H1 (cell line): ENCODE measurements around the gene STAT5A. TPM values are rescaled to one million over a fixed set of nuclear protein-coding genes. Genes with fewer than 3 reads are reported as not detected.
A peak's percentile ranks its signal among the peaks of the same experiment; 100 is the strongest.

Source experiments
- CTCF ChIA-PET: fragments of 300-600 bp; sonication (Branson Sonifier 250); formaldehyde crosslinking; loops from one replicate; lab custom pipeline; 2021; ENCODE audit not compliant: partially characterized antibody; lab: Charles Lee
- POLR2A ChIA-PET: fragments of 300-600 bp; sonication (Branson Sonifier 250); formaldehyde crosslinking; loops from one replicate; lab custom pipeline; 2021; ENCODE audit warnings: inconsistent platforms; ENCODE audit not compliant: partially characterized antibody; lab: Charles Lee
- DNase-seq, 2 experiments: peaks; one replicate each; pipeline versions ENCODE4 v3.0.0 to v3.0.0-alpha.2; 2010 to 2022; ENCODE audit warnings: low spot score in 2 of 2, low read depth in 1 of 2, mixed read lengths in 1 of 2
- FAIRE-seq: peaks from 2 replicates; lab custom pipeline; 2011; peaks lifted over from hg19 to GRCh38; lab: Jason Lieb, UNC
- H2AFZ ChIP-seq: 2 replicates; pipeline ENCODE4 v1.8.1; 2012; ENCODE audit warnings: low read length, inconsistent platforms
- H2AK5ac ChIP-seq: 2 replicates; pipeline ENCODE4 v1.6.1; 2013; ENCODE audit warnings: low read depth, low read length
- H2BK120ac ChIP-seq: replicated peaks from 2 replicates; pipeline ENCODE3; 2013; ENCODE audit warnings: low read depth, low read length, inconsistent platforms
- H2BK12ac ChIP-seq: 2 replicates; pipeline ENCODE4 v1.6.1; 2013; ENCODE audit warnings: low read depth, low read length
- H2BK15ac ChIP-seq: 2 replicates; pipeline ENCODE4 v1.6.1; 2013; ENCODE audit warnings: low read length
- H2BK20ac ChIP-seq: 2 replicates; pipeline ENCODE4 v1.6.1; 2013; ENCODE audit warnings: low read length
- H2BK5ac ChIP-seq: 2 replicates; pipeline ENCODE4 v1.6.1; 2013; ENCODE audit warnings: low read depth, low read length
- H3K14ac ChIP-seq: 2 replicates; pipeline ENCODE4 v1.6.1; 2013; ENCODE audit warnings: inconsistent platforms; ENCODE audit not compliant: insufficient read length
- H3K18ac ChIP-seq: 2 replicates; pipeline ENCODE4 v1.6.1; 2013; ENCODE audit warnings: low read length; ENCODE audit errors: extremely low read depth
- H3K23ac ChIP-seq: 2 replicates; pipeline ENCODE4 v1.6.1; 2013; ENCODE audit warnings: inconsistent platforms; ENCODE audit not compliant: insufficient read length
- H3K23me2 ChIP-seq: 2 replicates; pipeline ENCODE4 v1.6.1; 2013; ENCODE audit warnings: low read depth, low read length
- H3K27ac ChIP-seq: 2 replicates; pipeline ENCODE4 v1.6.1; 2011; ENCODE audit warnings: low read depth, low read length, inconsistent platforms
- H3K27me3 ChIP-seq, 4 experiments: replicated peaks in 1 of 4; 1 replicate in 1 of 4; 2 replicates in 3 of 4; pipeline versions ENCODE4 v1.6.1 to v1.8.1; 2011 to 2013; ENCODE audit warnings: low read length in 3 of 4, mild to moderate bottlenecking in 3 of 4, inconsistent platforms in 2 of 4, mixed read lengths in 2 of 4, moderate library complexity in 1 of 4; ENCODE audit not compliant: control insufficient read depth in 3 of 4, insufficient read depth in 3 of 4; ENCODE audit errors: extremely low read depth in 1 of 4
- H3K36me3 ChIP-seq, 4 experiments: 2 replicates each; pipeline versions ENCODE4 v1.6.1 to v1.8.1; 2011 to 2013; ENCODE audit warnings: mild to moderate bottlenecking in 4 of 4, low read length in 3 of 4, moderate library complexity in 2 of 4, control low read depth in 1 of 4, inconsistent platforms in 1 of 4; ENCODE audit not compliant: insufficient read depth in 4 of 4, control insufficient read depth in 2 of 4
- H3K4ac ChIP-seq: replicated peaks from 2 replicates; pipeline ENCODE3; 2013; ENCODE audit warnings: low read length, low read depth, mixed read lengths, inconsistent platforms; ENCODE audit not compliant: insufficient read length
- H3K4me1 ChIP-seq, 4 experiments: replicated peaks in 1 of 4; 1 replicate in 1 of 4; 2 replicates in 3 of 4; pipeline versions ENCODE4 v1.6.1 to v1.8.1; 2011 to 2013; ENCODE audit warnings: low read length in 3 of 4, inconsistent platforms in 2 of 4, mixed read lengths in 1 of 4; ENCODE audit not compliant: insufficient read depth in 4 of 4, control insufficient read depth in 3 of 4
- H3K4me2 ChIP-seq, 2 experiments: 2 replicates each; pipeline versions ENCODE4 v1.6.1 to v1.8.1; 2011 to 2013; ENCODE audit warnings: low read depth in 2 of 2, low read length in 2 of 2, control low read depth in 1 of 2, inconsistent platforms in 1 of 2, mild to moderate bottlenecking in 1 of 2; ENCODE audit not compliant: insufficient read depth in 1 of 2
- H3K4me3 ChIP-seq, 4 experiments: fragments of 200-600, 300-600 bp in 1 of 4; sonication (generic), shearing (Covaris generic), sonication (Bioruptor Twin) in 1 of 4; 2 replicates each; pipeline versions ENCODE4 v1.5.1 to v1.8.1; 2011 to 2016; ENCODE audit warnings: low read length in 4 of 4, low read depth in 3 of 4, control low read depth in 2 of 4, inconsistent platforms in 2 of 4, mild to moderate bottlenecking in 2 of 4, mixed read lengths in 1 of 4, moderate library complexity in 1 of 4; ENCODE audit not compliant: insufficient read depth in 2 of 4; ENCODE audit errors: extremely low read depth in 1 of 4
- H3K56ac ChIP-seq: replicated peaks from 2 replicates; pipeline ENCODE3; 2013; ENCODE audit warnings: low read depth, mild to moderate bottlenecking, mixed read lengths, low read length, inconsistent platforms; ENCODE audit not compliant: insufficient read length
- H3K79me1 ChIP-seq: 2 replicates; pipeline ENCODE4 v1.6.1; 2013; ENCODE audit warnings: low read depth, low read length, control low read depth
- H3K79me2 ChIP-seq, 2 experiments: 2 replicates each; pipeline versions ENCODE4 v1.6.1 to v1.8.1; 2012 to 2013; ENCODE audit warnings: low read length in 2 of 2, mild to moderate bottlenecking in 2 of 2, inconsistent platforms in 1 of 2; ENCODE audit not compliant: insufficient read depth in 2 of 2, control insufficient read depth in 1 of 2
- H3K9ac ChIP-seq, 4 experiments: replicated peaks in 1 of 4; 1 replicate in 1 of 4; 2 replicates in 3 of 4; pipeline versions ENCODE4 v1.6.1 to v1.8.1; 2011 to 2013; ENCODE audit warnings: low read depth in 3 of 4, low read length in 3 of 4, control low read depth in 2 of 4, mild to moderate bottlenecking in 2 of 4, moderate library complexity in 2 of 4, inconsistent platforms in 1 of 4; ENCODE audit errors: extremely low read depth in 1 of 4
- H3K9me3 ChIP-seq, 2 experiments: 2 replicates each; pipeline versions ENCODE4 v1.6.1 to v1.8.1; 2012 to 2013; ENCODE audit warnings: mild to moderate bottlenecking in 2 of 2, moderate library complexity in 2 of 2, control low read depth in 1 of 2, inconsistent platforms in 1 of 2, low read depth in 1 of 2, low read length in 1 of 2, mixed read lengths in 1 of 2; ENCODE audit not compliant: insufficient read depth in 2 of 2
- H4K20me1 ChIP-seq, 2 experiments: replicated peaks in 1 of 2; 2 replicates each; pipeline versions ENCODE3 to v1.8.1; 2011 to 2013; ENCODE audit warnings: inconsistent platforms in 2 of 2, low read length in 2 of 2, mild to moderate bottlenecking in 1 of 2; ENCODE audit not compliant: insufficient read depth in 2 of 2, control insufficient read depth in 1 of 2
- H4K5ac ChIP-seq: 2 replicates; pipeline ENCODE4 v1.6.1; 2013; ENCODE audit warnings: low read length, low read depth, mixed read lengths, inconsistent platforms; ENCODE audit not compliant: insufficient read length
- H4K8ac ChIP-seq: 2 replicates; pipeline ENCODE4 v1.8.0; 2013; ENCODE audit warnings: mild to moderate bottlenecking, moderate library complexity, low read length, inconsistent platforms; ENCODE audit not compliant: insufficient read depth; ENCODE audit errors: extremely low read depth
- H4K91ac ChIP-seq: replicated peaks from 2 replicates; pipeline ENCODE3; 2013; ENCODE audit warnings: low read length, mixed read lengths, inconsistent platforms; ENCODE audit not compliant: insufficient read length
- BRCA1 ChIP-seq: IDR thresholded peaks from 2 replicates; pipeline ENCODE4 v1.6.1; 2012; ENCODE audit warnings: low read depth, low read length, improper control_type of control experiment
- KDM1A ChIP-seq: fragments of 200-600, 300-600 bp; sonication (generic); IDR thresholded peaks from 2 replicates; pipeline ENCODE4 v1.7.1; 2016; ENCODE audit warnings: mild to moderate bottlenecking, low read length, borderline replicate concordance
- NANOG ChIP-seq: IDR thresholded peaks from 2 replicates; pipeline ENCODE4 v1.6.1; 2011; ENCODE audit warnings: low read length, low read depth, mild to moderate bottlenecking, inconsistent platforms; ENCODE audit not compliant: insufficient read depth, poor library complexity, severe bottlenecking
- POLR2AphosphoS5 ChIP-seq: IDR thresholded peaks from 2 replicates; pipeline ENCODE4 v1.6.1; 2011; ENCODE audit warnings: low read depth, low read length
- POU5F1 ChIP-seq: IDR thresholded peaks from 2 replicates; pipeline ENCODE4 v1.6.1; 2011; ENCODE audit warnings: low read depth, mild to moderate bottlenecking, low read length, moderate library complexity
- RAD21 ChIP-seq, 2 experiments: IDR thresholded peaks in 1 of 2; conservative IDR thresholded peaks in 1 of 2; 2 replicates each; pipeline ENCODE4 v1.6.1; 2011; ENCODE audit warnings: low read depth in 2 of 2, low read length in 2 of 2, improper control_type of control experiment in 1 of 2, inconsistent platforms in 1 of 2, mild to moderate bottlenecking in 1 of 2, moderate library complexity in 1 of 2
- RFX5 ChIP-seq: IDR thresholded peaks from 2 replicates; pipeline ENCODE4 v1.6.1; 2011; ENCODE audit warnings: low read depth, low read length, improper control_type of control experiment, borderline replicate concordance
- SIN3A ChIP-seq, 2 experiments: IDR thresholded peaks in 1 of 2; conservative IDR thresholded peaks in 1 of 2; 2 replicates each; pipeline ENCODE4 v1.6.1; 2011 to 2012; ENCODE audit warnings: low read length in 2 of 2, improper control_type of control experiment in 1 of 2, low read depth in 1 of 2, mild to moderate bottlenecking in 1 of 2
- SP1 ChIP-seq: IDR thresholded peaks from 2 replicates; pipeline ENCODE4 v1.6.1; 2011; ENCODE audit warnings: low read depth, low read length
- TCF12 ChIP-seq: IDR thresholded peaks from 2 replicates; pipeline ENCODE4 v1.6.1; 2011; ENCODE audit warnings: low read depth, mild to moderate bottlenecking, low read length
- YY1 ChIP-seq: IDR thresholded peaks from 2 replicates; pipeline ENCODE4 v1.6.1; 2011; ENCODE audit warnings: low read depth, mild to moderate bottlenecking, low read length
- WGBS, 2 experiments: shearing (Covaris generic) in 1 of 2; methylation state at CpG; one replicate each; pipeline versions ENCODE4 v1.1.6 to v1.1.7; 2013 to 2015; ENCODE audit warnings: low lambda C conversion rate in 2 of 2, mixed read lengths in 2 of 2, inconsistent platforms in 1 of 2, low coverage in 1 of 2, missing lambda C conversion rate in 1 of 2; ENCODE audit not compliant: insufficient replicate concordance in 2 of 2, insufficient coverage in 1 of 2, insufficient read length in 1 of 2; ENCODE audit errors: extremely low coverage in 1 of 2, missing lambda C conversion rate in 1 of 2; 5-methylcytosine and 5-hydroxymethylcytosine counted together
- polyA plus RNA-seq, 7 experiments: library from polyadenylated mRNA; depleted of rRNA in 3 of 7; stranded (reverse) in 5 of 7; unstranded in 2 of 7; fragments of >200 nt in 5 of 7; fragments of 200-250 nt in 2 of 7; gene quantifications; 1 replicate in 5 of 7; 2 replicates in 1 of 7; 4 replicates in 1 of 7; pipeline versions ENCODE4 v1.2.1 to v1.2.3, GENCODE V29; 2011 to 2013; ENCODE audit warnings: missing spikeins in 2 of 7, mixed read lengths in 2 of 7
- total RNA-seq: library from RNA; stranded (reverse); fragmentation: NEBNext Ultra II Directional; extraction: Animal tissue kit (Norgen Biotek cat#: 25700); gene quantifications from 2 replicates; pipeline ENCODE4 v1.2.1, GENCODE V29; 2021

STAT5A gene
- total and polyA plus RNA-seq, 2 of the 8 experiments (the other 6 are each of a cell fraction or from before 2014, with no cell fraction given): 4.2 to 5.4 TPM

GRCh38 chr17:42322382-42323267 lies 34.3 kb downstream of the STAT5A start:
- Histone ChIP-seq H3K79me2 (no peaks in the 10 kb centered on the region), H3K27ac (no peak overlapping the region), H3K23ac (no peak overlapping the region), H3K56ac (no peak overlapping the region), H3K79me1 (no peaks in the 10 kb centered on the region; the same call in 1 of the 2 replicates), H2AFZ (no peak overlapping the region), H3K36me3 (peaks cover 17 to 47% (median 42%) of the 10 kb centered on the region in 4 experiments), H4K5ac (no peak overlapping the region), H2BK20ac (no peak overlapping the region), H4K8ac (no peak overlapping the region; the same call in 1 of the 2 replicates), H2AK5ac (no peak overlapping the region), H3K4me2 (no peak overlapping the region), H3K14ac (no peak overlapping the region), H3K4me1 (peaks cover 0 to 6% (median 2%) of the 10 kb centered on the region in 4 experiments; a peak in 3 of 7 replicates), H3K23me2 (no peaks in the 10 kb centered on the region), H3K18ac (no peak overlapping the region; the same call in 1 of the 2 replicates), H2BK120ac (no peak overlapping the region), H2BK12ac (0 out of 2 replicates have a peak overlapping the region, but pooled peaks have one; percentile 3), H3K9ac (no peak overlapping the region), H2BK5ac (no peak overlapping the region), H4K91ac (no peak overlapping the region), H4K20me1 (peaks cover 0 to 4% of the 10 kb centered on the region in 2 experiments), H2BK15ac (no peak overlapping the region; the same call in 1 of the 2 replicates), H3K4me3 (no peak overlapping the region), H3K4ac (no peak overlapping the region), H3K27me3 (no peaks in the 10 kb centered on the region), H3K9me3 (no peaks in the 10 kb centered on the region)
- FAIRE-seq (peak; percentile 57), DNase-seq (peak; percentile 92 to 97)
- ChIA-PET POLR2A (interaction anchor here (0.6 to 2.4 kb wide), 6 partner anchors 66 to 106 kb away, joined by 3 to 9 read pairs (median 4); partner anchors contain the start of gene STAT3), CTCF (interaction anchor here (0.6 to 24.6 kb wide), 21 partner anchors 10 to 211 kb away, joined by 3 to 542 read pairs (median 4); no protein-coding TSS in a partner anchor)
- 68% methylated on average over 10 of the region's 10 CpGs; no CpG with 5 or more reads in 1 of the 2 experiments for WGBS, 2 experiments
- TF ChIP-seq YY1 (peak; percentile 70), RAD21 (IDR thresholded peaks at IDR 0.05 in 1 of 2, conservative IDR thresholded peaks at IDR 0.05 in 1 of 2; ENCODE audit: low read depth in 2 of 2, low read length in 2 of 2) (peak; percentile 99 to 100), SP1 (no peak), KDM1A (no peak), RFX5 (no peak), SIN3A (conservative IDR thresholded peaks at IDR 0.05 in 1 of 2, IDR thresholded peaks at IDR 0.05 in 1 of 2; ENCODE audit: low read depth in 1 of 2, low read length in 2 of 2) (peak in 1 of 2 experiments; percentile 68; a peak in 2 of 4 replicates), NANOG (no peak), POLR2AphosphoS5 (0 out of 2 replicates have a peak, but pooled peaks have one; percentile 39), POU5F1 (no peak), BRCA1 (no peak), TCF12 (no peak)
